GM21381 (cell line): Measurements from ENCODE around the gene BBIP1.

Source experiments
- ATAC-seq: cut with Tn5 transposase; IDR thresholded peaks from one replicate; pipeline ENCODE4 v1.9.1; 2021; ENCODE audit warnings: mild to moderate bottlenecking, moderate library complexity; ENCODE audit not compliant: unreplicated experiment

BBIP1 gene

DNA sequence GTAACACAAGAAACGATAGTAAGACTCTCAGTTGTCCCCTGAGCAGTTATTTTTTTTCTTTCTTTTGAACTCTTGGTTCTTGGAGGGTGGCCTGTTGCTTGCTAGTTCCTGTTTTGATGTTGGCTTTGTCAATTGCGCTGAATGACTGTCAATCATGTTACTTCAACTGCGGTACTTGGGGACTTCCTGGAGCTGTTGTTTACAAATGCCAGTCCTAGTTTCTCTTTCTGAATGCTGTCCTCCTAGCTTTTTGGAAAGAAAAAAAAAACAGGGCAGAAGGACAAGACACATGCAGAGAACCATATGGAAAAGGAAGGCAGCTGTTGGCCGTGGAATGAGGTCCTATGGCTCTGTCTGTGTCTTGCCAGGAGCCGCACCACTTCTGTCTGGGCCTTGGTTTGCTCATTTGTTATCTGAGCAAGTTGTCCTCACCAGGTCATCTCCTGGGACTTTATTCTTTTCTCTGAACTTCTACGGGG, 54.3 kb downstream of the BBIP1 start:
- ATAC-seq = peak; percentile 61

DNA sequence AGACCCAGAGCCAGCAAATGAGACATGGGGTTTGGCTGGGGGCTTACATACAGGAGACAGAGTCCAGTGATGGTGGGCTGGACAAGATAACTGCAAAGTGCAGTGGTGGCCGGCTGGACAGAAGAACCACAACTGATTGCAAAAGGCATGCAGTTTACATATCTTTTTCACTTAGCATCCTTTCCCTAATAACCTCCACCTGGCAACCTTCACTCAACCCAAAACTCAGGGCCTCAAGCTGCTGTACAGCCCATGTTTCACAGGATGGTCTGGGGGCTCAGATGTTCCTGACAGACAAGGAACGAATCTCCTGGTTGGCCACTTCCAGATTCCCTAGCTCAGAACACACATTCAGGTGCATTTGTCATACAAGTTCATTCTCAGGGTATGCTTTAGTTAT, 55.0 kb downstream of the BBIP1 start:
- ATAC-seq = no peak

DNA sequence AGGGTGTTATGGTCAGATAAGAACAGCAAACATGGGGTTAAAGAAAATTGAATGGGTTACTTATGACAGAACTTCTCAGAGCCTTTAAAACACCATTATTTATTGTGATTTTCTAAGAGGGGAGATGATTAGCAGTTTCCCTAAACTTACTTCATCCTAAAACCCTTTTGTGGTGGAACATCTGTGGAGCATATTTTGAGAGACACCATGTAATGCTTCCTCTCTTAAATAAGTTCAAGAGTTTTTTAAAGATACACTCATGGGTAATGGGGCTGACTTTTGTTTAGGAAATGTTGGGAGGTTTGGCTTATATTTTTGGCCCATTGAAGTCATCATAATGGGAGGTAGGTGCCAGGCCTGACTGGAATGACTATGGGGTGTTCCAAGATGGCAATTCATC, 55.6 kb downstream of the BBIP1 start:
- no peak for ATAC-seq

DNA sequence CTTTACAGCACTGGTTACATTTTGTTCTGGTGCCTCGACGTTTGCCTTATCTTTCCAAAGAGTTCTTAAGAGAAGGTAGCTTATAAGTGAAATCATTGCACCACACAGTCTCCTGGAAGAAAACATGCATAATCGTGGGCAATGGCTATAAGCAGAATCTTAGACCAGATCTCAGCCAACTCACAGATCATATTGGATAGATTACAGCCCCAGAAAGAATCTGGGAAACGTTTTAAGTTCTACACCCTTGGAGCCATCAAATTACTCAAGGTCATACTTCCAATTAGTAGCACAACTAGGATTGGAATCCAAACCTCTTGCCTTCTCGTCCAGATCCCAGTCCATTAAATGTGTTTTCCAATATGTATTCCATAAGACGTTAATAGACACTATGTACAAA, 56.0 kb downstream of the BBIP1 start:
- no peak for ATAC-seq

DNA sequence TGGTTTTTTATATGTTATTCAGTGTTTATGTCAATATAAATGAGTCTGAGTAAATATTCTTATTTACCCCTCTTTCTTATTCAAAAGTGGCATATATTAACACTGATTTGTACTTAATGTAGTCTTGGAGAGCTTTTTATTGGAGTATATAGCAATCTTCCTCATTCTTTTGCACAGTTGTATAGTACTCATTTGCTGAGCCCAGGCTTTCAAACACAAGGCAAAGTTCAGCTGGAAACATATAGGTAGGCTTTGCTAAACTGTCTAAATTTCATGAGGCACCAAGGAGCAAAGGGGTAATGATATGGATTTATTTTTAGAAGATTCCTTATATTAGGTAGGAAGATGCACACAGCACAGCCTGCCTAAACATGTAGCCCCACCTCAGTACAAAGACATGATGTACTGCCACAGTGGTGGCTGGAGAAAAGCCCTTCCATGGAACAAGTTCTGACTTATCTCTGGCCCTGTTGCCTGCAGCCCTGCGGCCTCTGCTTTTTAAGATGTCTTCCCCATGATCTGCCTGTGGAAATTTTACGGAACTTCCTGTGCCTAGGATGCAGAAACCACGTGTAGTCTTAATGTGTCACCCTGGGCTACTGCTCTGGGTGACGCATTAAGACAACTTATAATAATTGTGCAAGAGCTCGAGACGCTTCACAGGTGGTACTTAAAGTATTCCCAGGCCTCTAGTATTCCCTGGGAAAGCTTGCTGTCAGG, 56.9 kb downstream of the BBIP1 start:
- ATAC-seq = no peak

DNA sequence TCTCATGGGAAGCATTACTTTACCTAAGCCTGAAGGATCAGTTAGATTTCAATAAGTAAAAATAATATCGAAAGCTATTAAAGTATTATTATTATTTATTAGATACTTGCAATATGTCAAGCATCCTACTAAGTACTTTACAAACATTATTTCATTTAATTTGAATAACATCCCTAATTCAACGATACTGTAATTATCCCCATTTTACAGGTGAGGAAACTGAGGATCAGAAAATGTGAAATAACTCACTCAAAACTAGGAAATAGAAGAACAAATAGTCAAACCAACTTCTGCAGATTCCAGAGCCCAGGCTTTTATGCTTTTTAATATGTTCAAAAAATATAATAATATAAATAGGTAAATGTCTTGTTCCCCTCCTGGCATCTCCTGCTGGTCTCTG, 57.5 kb downstream of the BBIP1 start:
- ATAC-seq = no peak

DNA sequence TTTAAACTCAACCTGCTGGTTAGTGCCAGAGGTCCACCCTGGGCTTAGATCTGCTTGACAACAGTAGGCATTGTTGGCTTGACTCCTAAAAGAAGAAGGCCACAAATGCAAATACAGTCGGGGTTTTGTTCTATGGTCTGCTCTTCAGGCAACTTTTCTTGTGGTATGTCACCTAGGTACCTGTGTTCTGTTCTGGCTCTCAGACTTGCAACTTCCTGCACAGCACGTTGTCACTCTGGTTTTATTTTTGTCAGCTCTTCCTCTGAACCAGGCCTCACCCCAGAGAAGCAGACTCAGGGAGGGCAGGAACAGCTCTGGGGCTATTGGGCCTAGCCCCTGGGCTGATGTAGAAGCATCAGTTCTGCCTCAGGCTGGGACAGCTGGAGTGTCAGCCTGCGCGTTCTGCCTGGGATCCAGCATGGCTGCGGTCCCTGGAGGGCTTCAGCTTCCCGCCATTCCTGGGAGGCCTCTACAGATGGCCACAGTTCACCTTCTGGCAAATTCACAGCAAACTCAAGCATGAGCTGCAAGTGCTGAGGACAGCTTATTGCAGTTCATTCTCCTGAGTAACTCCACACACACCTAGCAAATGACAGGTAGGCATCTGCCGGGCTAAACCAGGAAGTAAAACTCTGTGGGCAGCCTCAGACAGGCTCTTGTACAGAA, 58.3 kb downstream of the BBIP1 start:
- ATAC-seq = peak; percentile 56

DNA sequence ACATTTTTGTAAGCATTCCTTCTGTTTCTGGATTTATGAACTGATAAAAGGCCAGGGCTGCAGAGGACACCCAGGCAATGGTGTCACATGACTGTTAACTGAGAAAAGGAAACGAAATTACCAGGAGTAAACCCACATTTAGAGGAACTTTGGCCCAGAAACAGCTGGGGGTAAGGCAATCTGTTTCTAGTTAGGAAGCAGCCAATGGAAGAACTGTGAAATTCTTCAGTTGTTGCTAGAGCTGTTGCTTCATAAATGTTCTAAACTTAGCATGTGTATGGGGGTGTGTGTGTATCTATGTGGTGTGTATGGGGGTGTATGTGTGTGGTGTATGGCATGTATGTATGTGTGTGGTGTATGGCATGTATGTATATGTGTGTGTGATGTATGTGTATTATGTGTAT, 59.0 kb downstream of the BBIP1 start:
- no peak for ATAC-seq

DNA sequence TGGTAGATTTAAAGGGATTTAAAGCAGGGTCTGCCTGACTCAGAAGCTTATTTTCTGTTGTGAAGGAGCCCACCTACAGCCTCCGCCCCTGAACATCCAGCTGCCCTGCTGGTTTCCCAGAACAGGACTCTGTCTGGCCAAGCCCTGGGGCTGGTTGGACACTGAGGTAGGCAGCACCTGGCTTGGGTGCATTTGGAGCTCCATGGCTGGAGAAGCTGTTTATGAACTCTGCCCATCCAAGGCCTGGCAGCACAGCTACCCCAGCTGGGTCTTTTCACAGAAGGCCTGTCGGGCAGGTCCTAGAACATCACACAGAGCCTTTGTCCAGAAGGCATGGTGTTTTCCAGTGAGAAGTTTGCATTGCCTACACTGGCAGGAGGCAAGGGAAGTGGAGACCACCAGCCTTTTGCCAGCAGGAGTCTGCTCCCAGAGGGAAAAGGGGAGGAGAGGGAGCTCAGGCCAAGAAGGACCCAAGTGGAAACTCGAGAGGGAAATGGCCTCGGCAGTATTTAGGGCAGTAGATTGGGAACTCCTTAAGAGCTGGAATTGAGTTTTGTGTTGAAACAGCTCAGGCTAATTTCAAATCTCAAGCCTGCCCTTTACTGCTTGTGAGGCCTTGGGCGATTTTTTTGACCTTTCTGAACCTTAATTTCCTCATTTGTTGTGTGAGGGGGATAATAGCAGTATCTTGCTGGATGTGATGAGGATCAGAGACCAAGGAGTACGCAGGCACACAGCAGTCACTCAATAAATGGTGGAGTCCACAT, 59.6 kb downstream of the BBIP1 start:
- no peak for ATAC-seq

DNA sequence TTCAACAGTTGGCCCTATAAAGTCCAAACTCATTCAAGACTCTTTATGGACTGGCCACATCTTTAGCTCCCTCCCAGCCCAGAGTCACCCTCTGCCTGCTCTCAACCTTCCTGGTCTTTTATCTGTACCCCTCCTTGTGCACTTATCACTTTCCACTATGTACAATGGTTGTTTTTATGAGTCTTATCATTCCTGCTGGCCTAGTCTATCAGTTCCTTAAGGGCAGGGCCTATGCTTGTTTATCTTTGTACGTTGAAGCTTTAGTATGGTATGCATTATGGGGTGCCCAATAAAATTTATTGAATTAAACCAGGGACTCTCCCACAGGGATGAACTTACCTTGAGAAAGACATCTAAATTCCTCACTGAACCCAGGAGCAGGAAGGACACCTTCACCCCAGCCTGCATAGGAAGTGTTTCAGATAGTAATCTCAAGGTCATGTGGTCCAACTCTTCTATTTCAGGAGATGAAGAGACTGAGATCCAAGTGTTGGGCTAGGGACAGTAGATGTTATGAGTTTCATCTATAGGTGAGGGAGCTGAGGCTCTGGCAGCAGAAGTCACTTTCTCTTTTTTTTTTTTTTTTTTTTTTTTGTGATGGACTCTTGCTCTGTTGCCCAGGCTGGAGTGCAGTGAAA, 60.6 kb downstream of the BBIP1 start:
- no peak for ATAC-seq

DNA sequence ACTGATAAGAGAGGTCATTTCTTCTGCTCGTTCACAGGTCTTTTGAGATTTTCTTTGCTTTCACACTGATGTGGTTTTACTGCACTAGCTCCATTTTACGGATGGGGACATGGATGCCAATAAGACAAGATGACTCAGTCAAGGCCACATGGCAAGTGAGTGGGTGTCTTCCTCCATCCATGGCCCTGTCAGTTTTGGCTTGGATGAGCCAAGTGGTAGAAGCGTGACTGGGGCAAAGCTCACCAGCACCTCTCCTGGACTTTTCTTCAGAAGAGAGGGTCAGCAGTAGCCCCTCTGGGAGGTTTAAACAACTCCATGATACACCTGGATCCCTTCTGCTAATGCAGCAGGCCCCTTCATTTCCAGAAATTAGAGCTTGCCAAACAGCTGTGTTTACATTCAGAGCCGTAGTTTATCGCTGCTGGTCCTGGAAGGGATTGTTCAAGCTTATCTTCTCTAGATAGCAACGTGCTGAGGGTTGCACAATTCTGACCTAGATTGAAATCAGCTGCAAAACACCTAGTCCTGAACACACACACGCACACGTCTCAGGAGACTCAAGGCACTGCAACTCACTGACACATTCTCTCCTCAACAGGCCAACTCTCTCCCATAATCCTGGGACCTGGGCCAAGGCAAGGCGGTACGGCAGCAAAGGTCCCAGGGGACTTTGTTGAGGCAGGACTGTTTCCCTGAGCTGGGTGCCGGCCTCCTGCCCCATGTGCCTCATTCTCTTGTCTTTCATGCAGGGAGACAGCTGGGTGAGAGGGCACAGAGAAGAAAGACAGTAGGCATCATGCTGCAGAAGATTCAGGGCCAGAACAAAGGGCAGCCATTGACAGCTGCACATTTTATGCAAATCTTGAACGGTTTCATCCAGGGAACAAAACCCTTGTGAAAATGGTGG, 61.5 kb downstream of the BBIP1 start:
- no peak for ATAC-seq

DNA sequence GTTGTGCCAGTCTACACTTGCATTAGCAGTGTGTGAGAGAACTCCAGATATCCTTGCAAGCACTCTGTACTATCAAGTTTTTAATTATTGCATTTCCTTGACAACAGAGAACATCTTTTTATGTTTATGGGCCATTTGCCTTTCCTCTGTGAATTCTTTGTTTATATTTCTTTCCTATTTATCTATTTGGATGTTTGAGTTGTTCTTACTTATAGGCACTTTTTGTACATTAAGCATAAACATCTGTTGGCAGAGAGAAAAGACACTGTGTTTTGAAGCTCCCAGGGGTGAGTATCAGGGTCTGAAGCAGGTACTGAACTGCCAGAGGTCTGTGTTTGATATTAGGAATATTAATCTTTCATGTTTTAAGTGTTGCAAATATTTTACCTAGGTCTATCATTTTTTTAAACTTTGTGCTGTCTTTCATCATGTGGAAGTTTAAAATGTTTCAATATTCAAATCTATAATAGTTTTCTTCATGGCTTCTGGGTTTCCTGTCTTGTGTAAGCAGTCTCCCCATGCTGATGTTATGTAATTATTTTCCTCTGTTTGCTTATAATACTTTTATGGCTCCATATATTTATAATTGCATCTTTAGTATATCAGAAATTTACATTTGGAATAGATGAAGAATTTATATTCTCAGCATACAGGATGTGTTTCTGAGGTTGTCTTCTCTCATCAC, 64.9 kb downstream of the BBIP1 start:
- ATAC-seq = no peak

DNA sequence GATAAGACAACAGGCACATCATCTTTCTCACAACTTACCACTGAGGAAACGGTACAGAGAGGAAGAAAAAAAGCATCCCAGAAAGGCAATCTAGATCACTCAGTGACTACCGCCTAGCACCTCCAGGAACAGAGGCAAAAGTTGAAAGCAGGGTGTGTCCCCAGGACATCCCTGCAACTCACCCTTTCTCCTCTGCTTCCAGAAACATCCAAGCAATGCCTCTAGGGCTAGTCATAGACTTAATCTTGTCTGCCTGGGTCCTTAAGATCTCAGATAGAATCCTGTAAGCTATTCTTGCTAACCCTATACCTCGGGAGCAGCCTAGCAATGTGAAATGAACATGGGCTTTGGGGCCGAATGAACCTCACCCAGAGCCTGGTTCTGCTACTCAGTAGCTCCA, 66.0 kb downstream of the BBIP1 start:
- no peak for ATAC-seq

DNA sequence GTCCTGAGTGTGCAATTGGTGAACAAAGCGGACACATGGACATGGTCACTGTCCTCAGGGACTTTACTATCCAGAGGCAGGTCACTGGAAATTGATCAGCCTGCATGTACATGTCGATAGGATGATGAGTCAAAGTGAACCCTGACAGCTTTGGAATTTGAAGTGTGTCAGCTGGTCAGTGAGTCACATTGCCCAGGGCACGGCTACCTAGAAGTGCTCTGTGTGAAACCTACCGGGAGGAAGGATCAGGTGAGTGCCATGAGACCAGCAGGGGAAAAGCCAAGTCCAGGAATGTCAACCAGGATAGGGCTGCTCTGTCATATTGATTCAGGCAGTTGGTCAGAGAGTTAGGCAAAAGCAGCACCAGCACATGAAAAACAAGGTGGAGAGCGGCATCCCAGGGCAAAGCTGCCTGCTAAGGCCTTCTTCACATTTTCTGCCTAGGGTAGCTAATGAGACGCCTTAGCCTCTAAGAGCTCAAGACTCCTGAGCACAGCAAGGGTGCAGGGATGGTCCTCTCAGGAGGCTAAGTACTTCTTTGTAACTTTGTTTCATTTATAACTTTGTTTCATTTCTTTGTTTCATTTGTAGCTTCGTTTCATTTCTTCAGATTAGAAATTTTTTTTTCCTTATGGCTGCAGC, 66.6 kb downstream of the BBIP1 start:
- peak; percentile 47 for ATAC-seq

DNA sequence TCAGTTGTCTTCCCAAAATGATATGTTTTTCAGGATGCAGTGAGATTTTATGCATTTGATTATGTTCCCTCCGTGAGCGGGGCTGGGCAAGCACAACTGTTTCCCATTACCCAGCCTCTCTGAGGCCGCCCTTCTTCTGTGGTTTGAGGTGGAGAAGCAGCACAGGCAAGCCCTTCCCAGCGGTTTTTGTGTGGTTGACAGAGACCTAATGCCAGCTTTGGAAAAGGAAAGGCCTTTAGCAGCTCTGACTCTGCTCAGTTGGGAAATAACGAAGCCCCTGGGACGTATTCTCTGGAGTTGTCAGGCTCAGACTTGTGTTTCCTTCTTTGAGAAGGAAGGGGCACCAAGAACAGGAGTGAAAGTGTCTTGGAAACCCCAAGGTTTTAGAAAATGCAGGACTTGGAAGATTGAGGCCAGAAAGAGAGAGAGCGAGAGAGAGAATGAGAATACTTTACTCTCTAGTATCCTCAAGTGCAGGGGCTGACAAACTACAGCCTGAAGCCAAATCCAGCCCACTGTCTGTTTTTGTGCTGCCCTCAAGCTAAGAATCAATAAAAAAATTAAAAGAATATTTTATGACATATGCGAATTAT, 67.9 kb downstream of the BBIP1 start:
- no peak for ATAC-seq

DNA sequence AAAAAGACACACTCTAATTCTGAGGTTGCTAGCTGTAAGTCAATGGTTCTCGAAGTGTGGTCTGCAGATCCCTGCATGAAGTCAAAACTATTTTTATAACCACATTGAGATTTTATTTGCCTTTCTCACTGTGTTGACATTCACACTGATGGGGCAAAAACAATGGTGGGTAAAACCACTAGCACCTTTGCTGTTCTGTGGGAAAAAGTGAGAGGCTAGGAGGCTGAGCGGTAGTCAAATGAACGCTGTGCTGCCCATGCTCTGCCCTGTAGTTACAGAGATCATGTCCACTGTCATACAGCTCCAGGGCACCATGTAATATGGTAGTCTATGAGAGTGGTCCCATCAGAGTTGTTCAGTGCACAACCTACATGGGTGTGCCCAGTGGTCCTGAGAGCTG, 68.9 kb downstream of the BBIP1 start:
- ATAC-seq = no peak
